Smooth muscle cell (in vitro differentiated cells): ENCODE results near the gene ILF3. TPM values are rescaled to one million over a fixed set of nuclear protein-coding genes. Genes with fewer than 3 reads are reported as not detected.
"Not testable (repeated sequence)": the region's sequence is repeated elsewhere in the genome, so short reads cannot be mapped to it uniquely, and the experiment has no call there.

Experiments used
- DNase-seq: peaks from one replicate; lab custom pipeline; 2025; ENCODE audit not compliant: unreplicated experiment; lab: John Stamatoyannopoulos, UW
- H2AFZ ChIP-seq: fragments of 200-600 bp; sonication (generic); 2 replicates; pipeline ENCODE4 v1.6.0; 2016; ENCODE audit warnings: antibody characterized with exemption, low read depth, mild to moderate bottlenecking
- H3F3A ChIP-seq: fragments of 200-600 bp; sonication (generic); 2 replicates; pipeline ENCODE4 v1.6.0; 2017; ENCODE audit warnings: antibody characterized with exemption, low read depth
- H3K27ac ChIP-seq: fragments of 200-600 bp; sonication (generic); 2 replicates; pipeline ENCODE4 v1.5.1; 2016; ENCODE audit warnings: low read depth, mild to moderate bottlenecking
- H3K27me3 ChIP-seq: fragments of 200-600 bp; sonication (generic); 2 replicates; pipeline ENCODE4 v1.6.1; 2016; ENCODE audit warnings: low read depth, mild to moderate bottlenecking
- H3K36me3 ChIP-seq: fragments of 200-600 bp; sonication (generic); 2 replicates; pipeline ENCODE4 v1.5.1; 2016; ENCODE audit warnings: low read depth
- H3K4me1 ChIP-seq: fragments of 200-600 bp; sonication (generic); 2 replicates; pipeline ENCODE4 v1.5.1; 2016; ENCODE audit warnings: low read depth
- H3K4me2 ChIP-seq: fragments of 200-600 bp; sonication (generic); 2 replicates; pipeline ENCODE4 v1.6.0; 2016; ENCODE audit warnings: mild to moderate bottlenecking
- H3K4me3 ChIP-seq: fragments of 200-600 bp; sonication (generic); 2 replicates; pipeline ENCODE4 v1.5.1; 2016; ENCODE audit warnings: mild to moderate bottlenecking
- H3K79me2 ChIP-seq: fragments of 200-600 bp; sonication (generic); 2 replicates; pipeline ENCODE4 v1.6.0; 2016; ENCODE audit warnings: low read depth, mild to moderate bottlenecking
- H3K9ac ChIP-seq: fragments of 200-600 bp; sonication (generic); 2 replicates; pipeline ENCODE4 v1.6.0; 2016; ENCODE audit warnings: low read depth
- H3K9me3 ChIP-seq: fragments of 200-600 bp; sonication (generic); replicated peaks from 2 replicates; pipeline ENCODE4 v1.5.1; 2016; ENCODE audit warnings: low read depth
- H4K20me1 ChIP-seq: fragments of 200-600 bp; sonication (generic); 2 replicates; pipeline ENCODE4 v1.6.0; 2016; ENCODE audit warnings: low read depth
- CTCF ChIP-seq: fragments of 200-600 bp; sonication (generic); IDR thresholded peaks from 2 replicates; pipeline ENCODE4 v1.5.1; 2017; ENCODE audit warnings: borderline replicate concordance, mild to moderate bottlenecking, antibody characterized with exemption; ENCODE audit not compliant: insufficient read depth, poor library complexity, severe bottlenecking
- WGBS: methylation state at CpG from one replicate; pipeline ENCODE4 v1.1.7; 2016; ENCODE audit warnings: low lambda C conversion rate; 5-methylcytosine and 5-hydroxymethylcytosine counted together
- polyA plus RNA-seq: library from polyadenylated mRNA; unstranded; fragments of >200 nt; fragmentation: Nextera tagmentation; extraction: Ambion mirVana; gene quantifications from 2 replicates; pipeline ENCODE4 v1.2.1, GENCODE V29; 2016
- total RNA-seq: library from RNA; depleted of rRNA; stranded (reverse); fragments of >200 nt; gene quantifications from 2 replicates; pipeline ENCODE4 v1.2.3, GENCODE V29; 2014

Gene ILF3
- total and polyA plus RNA-seq, 2 experiments from 2014 or later: 78.0 to 108 TPM

- no peak for DNase-seq
- no peak for TF ChIP-seq CTCF
- Histone ChIP-seq H3K4me1 (no peaks in the 10 kb centered on the region), H3K27me3 (no peaks in the 10 kb centered on the region), H3K4me3 (no peak overlapping the region), H3F3A (no peaks in the 10 kb centered on the region), H4K20me1 (peaks cover 100% of the 10 kb centered on the region), H3K9ac (no peak overlapping the region), H3K79me2 (peaks cover 88% of the 10 kb centered on the region), H3K4me2 (no peak overlapping the region), H2AFZ (no peak overlapping the region), H3K9me3 (no peaks in the 10 kb centered on the region), H3K27ac (no peak overlapping the region), H3K36me3 (no peaks in the 10 kb centered on the region)
- 96% methylated on average over 24 of the region's 24 CpGs for WGBS
Measured at GRCh38 chr19:10670876-10671804, 17.0 kb downstream of the ILF3 start.

- H3K9me3 ChIP-seq, H3K36me3 ChIP-seq, H3F3A ChIP-seq, H3K27me3 ChIP-seq, H3K9ac ChIP-seq, H3K4me1 ChIP-seq, H3K27ac ChIP-seq, H2AFZ ChIP-seq, DNase-seq, H3K4me2 ChIP-seq, H3K4me3 ChIP-seq: not testable (repeated sequence)
- WGBS: 99% methylated on average over 3 of the region's 3 CpGs
- H4K20me1 ChIP-seq: peaks cover 100% of the 10 kb centered on the region
- H3K79me2 ChIP-seq: peaks cover 83% of the 10 kb centered on the region
Measured at GRCh38 chr19:10671922-10672321, 17.8 kb downstream of the ILF3 start.

GRCh38 chr19:10675214-10675613 lies 21.1 kb downstream of the ILF3 start:
- not testable (repeated sequence) for H3K4me1 ChIP-seq, H3F3A ChIP-seq, H2AFZ ChIP-seq, H3K4me2 ChIP-seq, H3K27ac ChIP-seq, DNase-seq, H3K9ac ChIP-seq, H3K9me3 ChIP-seq, H3K27me3 ChIP-seq, H3K4me3 ChIP-seq
- Histone ChIP-seq H4K20me1 (peaks cover 100% of the 10 kb centered on the region), H3K79me2 (peaks cover 68% of the 10 kb centered on the region), H3K36me3 (peaks cover 12% of the 10 kb centered on the region)
- 94% methylated on average over 8 of the region's 8 CpGs for WGBS

GRCh38 chr19:10677751-10678150 lies 23.6 kb downstream of the ILF3 start:
- peaks cover 100% of the 10 kb centered on the region for H4K20me1 ChIP-seq
- no peak for TF ChIP-seq CTCF
- 97% methylated on average over 13 of the region's 13 CpGs for WGBS

More at GRCh38 chr19:10677751-10678150, 23.6 kb downstream of the ILF3 start:
- Histone ChIP-seq H3K4me2 (no peak overlapping the region), H3K4me3 (no peak overlapping the region), H2AFZ (no peak overlapping the region), H3K36me3 (peaks cover 22% of the 10 kb centered on the region), H3K4me1 (no peaks in the 10 kb centered on the region), H3K27ac (no peak overlapping the region), H3F3A (no peaks in the 10 kb centered on the region), H3K9me3 (no peaks in the 10 kb centered on the region), H3K27me3 (no peaks in the 10 kb centered on the region), H3K79me2 (peaks cover 44% of the 10 kb centered on the region), H3K9ac (no peak overlapping the region)
- DNase-seq: no peak
